Measurements from ENCODE around the gene RPP25L. TPM values are rescaled to one million over a fixed set of nuclear protein-coding genes. Genes with fewer than 3 reads are reported as not detected.
A peak's percentile ranks its signal among the peaks of the same experiment; 100 is the strongest.

RPP25L gene
- total RNA-seq (2013; cell fraction: nucleolus; rRNA removed) = 4.4 and 4.6 TPM in 2 replicates
- total RNA-seq (2014; rRNA removed) = 28.0 and 30.2 TPM in 2 replicates
- total RNA-seq (2014; rRNA removed; fragmentation: Illumina TruSeq; extraction: Trizol) = 14.0 and 14.3 TPM in 2 replicates
- 18.4 and 19.0 TPM in 2 replicates for total RNA-seq (2021)
- 13.4 TPM for polyA plus RNA-seq (2011; ENCODE audit: low read depth)
- polyA plus RNA-seq (2011; rRNA removed) = 7.8 and 12.9 TPM in 2 replicates
- 21.4 and 28.8 TPM in 2 replicates for polyA plus RNA-seq (2011; cell fraction: cytosol; rRNA removed)
- polyA plus RNA-seq (2011; cell fraction: nucleus; rRNA removed) = 14.0 and 15.5 TPM in 2 replicates
- 19.2 and 20.0 TPM in 2 replicates for polyA plus RNA-seq (2012)
- polyA plus RNA-seq (2014; fragmentation: Illumina TruSeq; extraction: Trizol) = 2.9 and 8.5 TPM in 2 replicates
- polyA plus RNA-seq (2014; fragmentation: Nextera tagmentation; extraction: Ambion mirVana) = 10 to 100 TPM in 1 of 2 experiments, 1 to 10 TPM in 1; 7.7 to 14.7 TPM
- polyA plus RNA-seq (2014; rRNA removed) = 26.6 and 36.3 TPM in 2 replicates
- polyA plus RNA-seq (2016; fragmentation: Nextera tagmentation; extraction: Ambion mirVana) = 10 to 100 TPM; 26.1 to 26.2 TPM
- polyA minus RNA-seq (2011; rRNA and poly(A)+ RNA removed) = 4.2 and 11.9 TPM in 2 replicates
- polyA minus RNA-seq (2011; cell fraction: cytosol; rRNA and poly(A)+ RNA removed) = 2.8 and 3.3 TPM in 2 replicates
- polyA minus RNA-seq (2011; cell fraction: nucleus; rRNA and poly(A)+ RNA removed) = 6.5 and 9.3 TPM in 2 replicates
- percentile 67 among the genes with signal in this experiment for Bru-seq, nascent RNA
- BruChase-seq, experiment 1, labeled RNA remaining after a 6-hour chase = percentile 56 among the genes with signal in this experiment
- percentile 68 among the genes with signal in this experiment for BruChase-seq, experiment 2, labeled RNA remaining after a 2-hour chase
- long read RNA-seq, experiment 1, transcript RPP25L-202 (2 exons, 888 nt) = major isoform, 5 of 9 reads
- long read RNA-seq, experiment 1, partial matches to known transcripts = 1 of 9 reads
- long read RNA-seq, experiment 1, other reads (novel, unspliced or antisense) = 0 of 9 reads
- long read RNA-seq, experiment 2, transcript RPP25L-202 (2 exons, 888 nt) = major isoform, 9 of 9 reads
- long read RNA-seq, experiment 2, partial matches to known transcripts = 0 of 9 reads
- long read RNA-seq, experiment 2, other reads (novel, unspliced or antisense) = 0 of 9 reads

GRCh38 chr9:34611811-34612787, at the start of gene RPP25L:
Gene RPP25L (minus strand): TSS chr9:34612097. CDS start chr9:34611296, 801 bp downstream.
- intact Hi-C loops (cut with micrococcal nuclease; ENCODE audit: unreplicated experiment) = loop anchor here (1.0 kb wide), 1 partner anchor 22 kb away; no protein-coding TSS in a partner anchor
- BruUV-seq (replicated peaks) = no TSS peak
- 1% methylated on average over 44 of the region's 77 CpGs for WGBS (ENCODE audit: insufficient coverage, insufficient replicate concordance, low lambda C conversion rate, missing lambda C conversion rate)
- TF ChIP-seq RB1 (IDR thresholded peaks at IDR 0.05; ENCODE audit: borderline replicate concordance) = no peak; the same call in 1 of the 2 replicates
- TF ChIP-seq STAT1 (conservative IDR thresholded peaks at IDR 0.05) = no peak
- TF ChIP-seq SMC3 (IDR thresholded peaks at IDR 0.05; ENCODE audit: borderline replicate concordance, low read length) = no peak
- peak; percentile 9 to 77; a peak in 1 of 4 replicates for TF ChIP-seq BHLHE40 (IDR thresholded peaks at IDR 0.05; ENCODE audit: borderline replicate concordance in 1 of 2, low read depth in 2 of 2, low read length in 1 of 2)
- TF ChIP-seq, protein P1, sequence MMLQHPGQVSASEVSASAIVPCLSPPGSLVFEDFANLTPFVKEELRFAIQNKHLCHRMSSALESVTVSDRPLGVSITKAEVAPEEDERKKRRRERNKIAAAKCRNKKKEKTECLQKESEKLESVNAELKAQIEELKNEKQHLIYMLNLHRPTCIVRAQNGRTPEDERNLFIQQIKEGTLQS (IDR thresholded peaks at IDR 0.05; ENCODE audit: borderline replicate concordance, extremely low read depth, low read depth, low read length) = no peak
- no peak for TF ChIP-seq NRF1 (conservative IDR thresholded peaks at IDR 0.05; ENCODE audit: low read depth, low read length)
- 0 out of 2 replicates have a peak, but pooled peaks have one; percentile 22 for TF ChIP-seq NKRF (conservative IDR thresholded peaks at IDR 0.05)
- TF ChIP-seq IRF5 (IDR thresholded peaks at IDR 0.05; ENCODE audit: borderline replicate concordance) = no peak
- TF ChIP-seq POLR2AphosphoS2 (IDR thresholded peaks at IDR 0.05; ENCODE audit: low read depth, low read length) = peak; percentile 89

More at GRCh38 chr9:34611811-34612787, at the start of gene RPP25L:
- DNase-seq (ENCODE audit: low read depth, low spot score) = no peak
- FAIRE-seq = no peak
- Histone ChIP-seq H3K36me3 (ENCODE audit: control insufficient read depth in 2 of 2, insufficient read depth in 2 of 2, low read length in 1 of 2) (peaks cover 0 to 5% of the 10 kb centered on the region in 2 experiments; a peak in 1 of 4 replicates), H3K9ac (ENCODE audit: control insufficient read depth, insufficient read depth, low read length) (peak within 1 kb of the TSS; percentile 98), H3K4me2 (ENCODE audit: control insufficient read depth, insufficient read depth) (peak within 1 kb of the TSS; percentile 86), H3K27me3 (replicated peaks in 1 of 2; ENCODE audit: control insufficient read depth in 2 of 2, insufficient read depth in 2 of 2, low read length in 1 of 2) (no peaks in the 10 kb centered on the region), H3K9me3 (replicated peaks; ENCODE audit: control insufficient read depth, insufficient read depth, low read length) (no peaks in the 10 kb centered on the region; the same call in 2 of the 3 replicates), H2AFZ (ENCODE audit: control insufficient read depth, low read depth, low read length) (peak within 1 kb of the TSS; percentile 95), H4K20me1 (ENCODE audit: control insufficient read depth, insufficient read depth) (no peaks in the 10 kb centered on the region), H3K27ac (ENCODE audit: control insufficient read depth, insufficient read depth) (peak within 1 kb of the TSS; percentile 85), H3K79me2 (ENCODE audit: control insufficient read depth, insufficient read depth, low read length) (peaks cover 6% of the 10 kb centered on the region), H3K4me3 (peak within 1 kb of the TSS; percentile 81), H3K4me1 (ENCODE audit: control insufficient read depth, insufficient read depth, low read length) (peaks cover 6% of the 10 kb centered on the region; the same call in 1 of the 2 replicates)
- ChIA-PET RAD21 (ENCODE audit: unreplicated experiment) (interaction anchor here (0.6 kb wide), 1 partner anchor 24 kb away, joined by 4 read pairs; no protein-coding TSS in a partner anchor), SMC1A (ENCODE audit: uncharacterized antibody, unreplicated experiment) (interaction anchor here (0.6 to 2.4 kb wide), 4 partner anchors 8 to 504 kb away, joined by 3 to 13 read pairs (median 4); partner anchors contain the start of genes ATOSB, DCTN3 and SIGMAR1), POLR2A (interaction anchor here (0.9 to 2.2 kb wide), 2 partner anchors 8 to 26 kb away, joined by 5 to 8 read pairs; partner anchors contain the start of genes DCTN3 and SIGMAR1), CTCF (interaction anchor here (0.7 to 5.6 kb wide), 9 partner anchors 8 to 1577 kb away, joined by 3 to 118 read pairs (median 3); partner anchors contain the start of genes DCTN3, GALT and SIGMAR1)
- in situ Hi-C loops (cut with MboI) = no loop called here
- ATAC-seq = peak; percentile 98

Measured in GM12878 (cell line).